ENCODE results near the gene LRIG2. TPM values are rescaled to one million over a fixed set of nuclear protein-coding genes. Genes with fewer than 3 reads are reported as not detected.
A peak's percentile ranks its signal among the peaks of the same experiment; 100 is the strongest.

The LRIG2 gene
- polyA plus RNA-seq, 3 donors = 0.93 to 12.7 (median 0.96) TPM

DNA sequence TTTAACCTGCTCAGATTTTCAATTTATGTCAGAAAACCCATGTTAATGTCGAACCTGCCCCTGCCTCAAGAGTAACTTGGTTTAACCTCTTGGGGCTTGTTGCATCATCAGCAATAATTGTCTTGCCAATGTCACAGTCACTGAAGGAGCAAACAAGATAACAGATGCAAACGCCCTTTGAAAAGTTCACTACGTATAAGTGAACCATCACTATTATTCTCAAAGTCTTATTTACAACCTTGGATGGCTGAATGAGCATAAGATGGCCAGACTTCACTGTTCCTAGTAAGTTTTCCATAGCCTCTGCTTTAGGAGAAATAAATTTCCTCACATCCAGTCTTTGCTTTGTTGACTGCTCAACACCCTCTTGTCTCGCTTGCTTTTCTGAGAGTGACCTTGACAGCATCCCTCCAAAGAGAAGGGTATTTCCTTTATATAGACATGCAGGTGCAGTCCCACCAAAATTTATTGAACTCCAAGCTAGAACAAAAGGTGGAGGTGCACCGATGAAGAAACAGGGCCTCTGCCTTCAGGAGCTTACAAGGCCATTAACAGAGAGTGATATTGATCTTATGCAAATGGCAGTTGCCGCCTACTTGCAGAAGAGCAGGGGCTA is 749 bp upstream of the LRIG2 start:
- Histone ChIP-seq H3K79me2 (ENCODE audit: insufficient read depth, low read length) (peaks cover 42% of the 10 kb centered on the region), H3K27ac (ENCODE audit: low read depth in 1 of 2, low read length in 2 of 2) (peak overlapping the region; percentile 86 to 95), H3K9ac (ENCODE audit: insufficient read depth, low read length, poor library complexity, severe bottlenecking) (peak overlapping the region; percentile 88), H3K36me3 (replicated peaks in 1 of 2; ENCODE audit: control insufficient read depth in 1 of 2, insufficient read depth in 2 of 2, low read length in 2 of 2) (peaks cover 0 to 6% of the 10 kb centered on the region in 2 donors), H4K20me1 (ENCODE audit: insufficient read depth, low read length) (peaks cover 23% of the 10 kb centered on the region), H3K9me3 (replicated peaks in 1 of 2; ENCODE audit: control insufficient read depth in 1 of 2, insufficient read depth in 1 of 2, low read length in 2 of 2) (no peaks in the 10 kb centered on the region), H3K27me3 (ENCODE audit: control insufficient read depth in 2 of 2, insufficient read depth in 2 of 2, low read length in 2 of 2) (no peaks in the 10 kb centered on the region), H2AFZ (ENCODE audit: insufficient read depth, low read depth, low read length, poor library complexity, severe bottlenecking) (peak overlapping the region; percentile 91), H3K4me1 (ENCODE audit: control insufficient read depth in 1 of 2, insufficient read depth in 2 of 2, low read length in 2 of 2) (peaks cover 15 to 20% of the 10 kb centered on the region in 2 donors), H3K4me3 (replicated peaks in 1 of 3; ENCODE audit: low read depth in 2 of 3, low read length in 3 of 3) (peak overlapping the region; percentile 84 to 96 (median 85)), H3K4me2 (replicated peaks; ENCODE audit: extremely low read depth, low read length, poor library complexity, severe bottlenecking) (peak overlapping the region; percentile 89)
- TF ChIP-seq, protein P1, sequence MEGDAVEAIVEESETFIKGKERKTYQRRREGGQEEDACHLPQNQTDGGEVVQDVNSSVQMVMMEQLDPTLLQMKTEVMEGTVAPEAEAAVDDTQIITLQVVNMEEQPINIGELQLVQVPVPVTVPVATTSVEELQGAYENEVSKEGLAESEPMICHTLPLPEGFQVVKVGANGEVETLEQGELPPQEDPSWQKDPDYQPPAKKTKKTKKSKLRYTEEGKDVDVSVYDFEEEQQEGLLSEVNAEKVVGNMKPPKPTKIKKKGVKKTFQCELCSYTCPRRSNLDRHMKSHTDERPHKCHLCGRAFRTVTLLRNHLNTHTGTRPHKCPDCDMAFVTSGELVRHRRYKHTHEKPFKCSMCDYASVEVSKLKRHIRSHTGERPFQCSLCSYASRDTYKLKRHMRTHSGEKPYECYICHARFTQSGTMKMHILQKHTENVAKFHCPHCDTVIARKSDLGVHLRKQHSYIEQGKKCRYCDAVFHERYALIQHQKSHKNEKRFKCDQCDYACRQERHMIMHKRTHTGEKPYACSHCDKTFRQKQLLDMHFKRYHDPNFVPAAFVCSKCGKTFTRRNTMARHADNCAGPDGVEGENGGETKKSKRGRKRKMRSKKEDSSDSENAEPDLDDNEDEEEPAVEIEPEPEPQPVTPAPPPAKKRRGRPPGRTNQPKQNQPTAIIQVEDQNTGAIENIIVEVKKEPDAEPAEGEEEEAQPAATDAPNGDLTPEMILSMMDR (IDR thresholded peaks at IDR 0.05) = no peak
- peak overlapping the region; percentile 95 to 98 (median 97) for H3K27ac Mint-ChIP-seq
- H3K9me3 Mint-ChIP-seq = no peaks in the 10 kb centered on the region
- no peak for DNase-seq
- WGBS (ENCODE audit: insufficient coverage) = 42% methylated on average over 3 of the region's 6 CpGs
- H3K4me3 Mint-ChIP-seq = peak overlapping the region; percentile 94 to 98
- intact Hi-C loops (cut with micrococcal nuclease) = loop anchor here (5.0 to 10.0 kb wide), 3 partner anchors 117 to 355 kb away; partner anchors contain the start of genes PPM1J (in 1 of the 2) and SLC16A1 (in 1 of the 2)
- H3K36me3 Mint-ChIP-seq = peaks cover 2 to 10% of the 10 kb centered on the region in 2 donors
- H3K27me3 Mint-ChIP-seq (ENCODE audit: low read depth in 3 of 3) = no peaks in the 10 kb centered on the region
- H3K4me1 Mint-ChIP-seq = peaks cover 30% of the 10 kb centered on the region

DNA sequence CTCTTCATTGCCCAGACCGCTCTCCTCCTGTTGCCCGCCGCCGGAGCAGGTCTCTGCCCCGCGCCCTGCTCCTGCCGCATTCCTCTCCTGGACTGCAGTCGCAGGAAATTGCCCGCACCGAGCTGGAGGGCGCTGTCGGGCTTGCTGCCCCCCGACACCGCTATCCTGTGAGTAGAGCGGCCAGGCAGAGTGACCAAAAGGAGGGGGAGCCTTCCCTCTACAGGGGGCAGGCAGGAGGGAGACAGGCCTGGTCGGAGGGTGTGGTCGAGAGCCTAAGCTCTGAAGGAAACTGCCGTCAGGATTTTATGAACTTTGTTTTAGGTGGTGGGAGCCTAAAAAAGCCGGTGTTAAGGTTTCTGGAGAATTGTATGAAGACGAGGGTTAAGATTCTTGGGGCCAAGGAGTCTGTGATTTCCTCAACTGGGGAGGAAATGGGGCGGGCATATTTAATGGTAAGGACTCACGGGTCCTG is 517 bp downstream of the LRIG2 start:
- TF ChIP-seq, protein P1 (IDR thresholded peaks at IDR 0.05) = no peak
- peak overlapping the region; percentile 86 to 95 for H3K27ac ChIP-seq (ENCODE audit: low read depth in 1 of 2, low read length in 2 of 2)
- H3K27me3 Mint-ChIP-seq (ENCODE audit: low read depth in 3 of 3) = no peaks in the 10 kb centered on the region
- intact Hi-C loops (cut with micrococcal nuclease) = loop anchor here (5.0 to 10.0 kb wide), 3 partner anchors 119 to 356 kb away; partner anchors contain the start of genes PPM1J (in 1 of the 2) and SLC16A1 (in 1 of the 2)
- H3K36me3 Mint-ChIP-seq = peaks cover 9 to 19% of the 10 kb centered on the region in 2 donors
- H3K9ac ChIP-seq (ENCODE audit: insufficient read depth, low read length, poor library complexity, severe bottlenecking) = peak overlapping the region; percentile 88
- peak overlapping the region; percentile 84 to 96 (median 85) for H3K4me3 ChIP-seq (replicated peaks in 1 of 3; ENCODE audit: low read depth in 2 of 3, low read length in 3 of 3)
- peak overlapping the region; percentile 94 to 98 for H3K4me3 Mint-ChIP-seq
- peaks cover 15 to 20% of the 10 kb centered on the region in 2 donors for H3K4me1 ChIP-seq (ENCODE audit: control insufficient read depth in 1 of 2, insufficient read depth in 2 of 2, low read length in 2 of 2)
- no peaks in the 10 kb centered on the region for H3K9me3 Mint-ChIP-seq
- peak in 1 of 3 donors; percentile 49 for DNase-seq
- no peaks in the 10 kb centered on the region for H3K27me3 ChIP-seq (ENCODE audit: control insufficient read depth in 2 of 2, insufficient read depth in 2 of 2, low read length in 2 of 2)
- peaks cover 30% of the 10 kb centered on the region for H3K4me1 Mint-ChIP-seq
- peak overlapping the region; percentile 95 to 98 (median 97) for H3K27ac Mint-ChIP-seq
- H3K9me3 ChIP-seq (replicated peaks in 1 of 2; ENCODE audit: control insufficient read depth in 1 of 2, insufficient read depth in 1 of 2, low read length in 2 of 2) = no peaks in the 10 kb centered on the region
- H2AFZ ChIP-seq (ENCODE audit: insufficient read depth, low read depth, low read length, poor library complexity, severe bottlenecking) = peak overlapping the region; percentile 91
- H3K4me2 ChIP-seq (replicated peaks; ENCODE audit: extremely low read depth, low read length, poor library complexity, severe bottlenecking) = peak overlapping the region; percentile 89
- H4K20me1 ChIP-seq (ENCODE audit: insufficient read depth, low read length) = peaks cover 28% of the 10 kb centered on the region
- peaks cover 50% of the 10 kb centered on the region for H3K79me2 ChIP-seq (ENCODE audit: insufficient read depth, low read length)
- WGBS (ENCODE audit: insufficient coverage) = 0% methylated on average over 19 of the region's 22 CpGs
- H3K36me3 ChIP-seq (replicated peaks in 1 of 2; ENCODE audit: control insufficient read depth in 1 of 2, insufficient read depth in 2 of 2, low read length in 2 of 2) = peaks cover 6 to 18% of the 10 kb centered on the region in 2 donors

All from CD14-positive monocyte (primary cell).